ENCODE measurements around the gene PIP4K2A. TPM values are rescaled to one million over a fixed set of nuclear protein-coding genes. Genes with fewer than 3 reads are reported as not detected.
A peak's percentile ranks its signal among the peaks of the same experiment; 100 is the strongest.

PIP4K2A gene
- total RNA-seq, 1 experiment from 2014 or later: 20.2 TPM

DNA sequence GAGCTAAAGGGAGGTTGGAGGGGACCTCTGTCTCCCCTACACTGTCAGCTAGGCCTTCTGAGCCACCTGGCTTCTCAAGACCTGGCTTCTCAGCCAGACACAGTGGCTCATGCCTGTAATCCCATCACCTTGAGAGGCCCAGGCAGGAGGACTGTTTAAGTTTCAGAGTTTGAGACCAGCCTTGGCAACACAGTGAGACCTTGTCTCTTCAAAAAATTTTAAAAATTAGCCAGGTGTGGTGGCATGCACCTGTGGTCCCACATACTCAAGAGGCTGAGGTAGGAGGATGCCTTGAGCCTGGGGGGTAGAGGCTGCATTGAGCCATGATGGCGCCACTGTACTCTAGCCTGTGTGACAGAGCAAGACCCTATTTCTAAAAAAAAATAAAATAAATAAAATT lies 33.1 kb downstream of the PIP4K2A start:
- peaks cover 16% of the 10 kb centered on the region for H3F3A ChIP-seq (ENCODE audit: low read length, unreplicated experiment)
- TF ChIP-seq EZH2 (IDR thresholded peaks at IDR 0.05; ENCODE audit: low read length, unreplicated experiment) (no peak), EZH2phosphoT487 (IDR thresholded peaks at IDR 0.05; ENCODE audit: borderline replicate concordance, low read length) (no peak), CTCF (conservative IDR thresholded peaks at IDR 0.05; ENCODE audit: low read depth, low read length) (no peak)
- no peaks in the 10 kb centered on the region for H3K27me3 ChIP-seq (ENCODE audit: low read length)
- intact Hi-C loops (cut with micrococcal nuclease): no loop called here
- H3K79me2 ChIP-seq (ENCODE audit: low read length): peaks cover 79% of the 10 kb centered on the region
- ChIA-PET POLR2A (ENCODE audit: unreplicated experiment) (interaction anchor here (0.6 to 0.7 kb wide), 2 partner anchors 490 to 684 kb away, joined by 3 to 8 read pairs; no protein-coding TSS in a partner anchor), CTCF (interaction anchor here (0.6 kb wide), 1 partner anchor 107 kb away, joined by 3 read pairs; no protein-coding TSS in a partner anchor)
- H3K4me3 ChIP-seq (ENCODE audit: low read length): no peak overlapping the region
- no peaks in the 10 kb centered on the region for H3K36me3 ChIP-seq (ENCODE audit: low read depth, low read length)
- no peak for DNase-seq
- H3K9me2 ChIP-seq (replicated peaks; ENCODE audit: low read length): 0 out of 2 replicates have a peak, but pooled peaks cover 3% of the 10 kb centered on the region
- peaks cover 53% of the 10 kb centered on the region for H3K4me1 ChIP-seq (ENCODE audit: insufficient read depth, low read length)
- H3K9me3 ChIP-seq (ENCODE audit: low read length): no peaks in the 10 kb centered on the region
- H3K27ac ChIP-seq (ENCODE audit: low read length): peak overlapping the region; percentile 100
- H4K20me1 ChIP-seq (ENCODE audit: low read length): no peaks in the 10 kb centered on the region
- H3K4me2 ChIP-seq (ENCODE audit: low read length): peak overlapping the region; percentile 42
- no peak overlapping the region for H2AFZ ChIP-seq (ENCODE audit: low read length)
- H3K9ac ChIP-seq (ENCODE audit: low read length): peak overlapping the region; percentile 45
- no TSS peak for BruUV-seq (replicated peaks)
- ATAC-seq: no peak

- 0 out of 2 replicates have a peak, but pooled peaks cover 3% of the 10 kb centered on the region for H3K9me2 ChIP-seq (replicated peaks; ENCODE audit: low read length)
- ATAC-seq (no peak), DNase-seq (no peak)
- H3K36me3 ChIP-seq (ENCODE audit: low read depth, low read length): no peaks in the 10 kb centered on the region
- H3F3A ChIP-seq (ENCODE audit: low read length, unreplicated experiment): peaks cover 16% of the 10 kb centered on the region
- BruUV-seq (replicated peaks): no TSS peak
- H3K9me3 ChIP-seq (ENCODE audit: low read length): no peaks in the 10 kb centered on the region
- ChIA-PET POLR2A (ENCODE audit: unreplicated experiment) (no interaction called here), CTCF (no interaction called here)
- H3K27me3 ChIP-seq (ENCODE audit: low read length): no peaks in the 10 kb centered on the region
- H3K27ac ChIP-seq (ENCODE audit: low read length): no peak overlapping the region
- TF ChIP-seq EZH2 (IDR thresholded peaks at IDR 0.05; ENCODE audit: low read length, unreplicated experiment) (no peak), EZH2phosphoT487 (IDR thresholded peaks at IDR 0.05; ENCODE audit: borderline replicate concordance, low read length) (no peak), CTCF (conservative IDR thresholded peaks at IDR 0.05; ENCODE audit: low read depth, low read length) (no peak)
- no peaks in the 10 kb centered on the region for H4K20me1 ChIP-seq (ENCODE audit: low read length)
- intact Hi-C loops (cut with micrococcal nuclease): no loop called here
- no peak overlapping the region for H2AFZ ChIP-seq (ENCODE audit: low read length)
- H3K9ac ChIP-seq (ENCODE audit: low read length): no peak overlapping the region
- H3K4me3 ChIP-seq (ENCODE audit: low read length): no peak overlapping the region
- peaks cover 44% of the 10 kb centered on the region for H3K4me1 ChIP-seq (ENCODE audit: insufficient read depth, low read length)
- H3K79me2 ChIP-seq (ENCODE audit: low read length): peaks cover 76% of the 10 kb centered on the region
- no peak overlapping the region for H3K4me2 ChIP-seq (ENCODE audit: low read length)
Observed at GRCh38 chr10:22679608-22680007, 34.8 kb downstream of the PIP4K2A start.

DNA sequence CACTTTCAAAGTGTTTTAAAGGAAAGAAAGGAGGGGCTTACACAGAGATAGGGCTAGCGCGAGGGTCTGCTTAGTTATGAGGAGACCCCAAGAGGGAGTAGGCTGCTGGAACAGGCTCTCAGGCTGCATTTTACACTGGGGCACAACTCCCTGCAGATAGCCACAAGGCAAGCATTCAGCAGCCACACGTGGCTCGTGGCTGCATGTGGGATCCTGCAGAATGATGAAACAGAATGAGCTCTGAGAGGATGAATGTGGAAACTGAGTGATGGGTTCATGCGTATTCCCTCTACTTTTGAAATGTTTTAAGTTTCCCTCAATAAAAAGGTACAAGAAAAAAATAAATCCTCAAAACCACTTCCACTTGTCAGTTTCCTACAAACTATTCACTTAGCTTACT lies 37.0 kb downstream of the PIP4K2A start:
- H3K79me2 ChIP-seq (ENCODE audit: low read length): peaks cover 83% of the 10 kb centered on the region
- no peak overlapping the region for H2AFZ ChIP-seq (ENCODE audit: low read length)
- BruUV-seq (replicated peaks): no TSS peak
- H3F3A ChIP-seq (ENCODE audit: low read length, unreplicated experiment): peaks cover 8% of the 10 kb centered on the region
- H3K9ac ChIP-seq (ENCODE audit: low read length): no peak overlapping the region
- ATAC-seq (no peak), DNase-seq (no peak)
- no peak overlapping the region for H3K27ac ChIP-seq (ENCODE audit: low read length)
- no peak for TF ChIP-seq EZH2 (IDR thresholded peaks at IDR 0.05; ENCODE audit: low read length, unreplicated experiment)
- no peak for TF ChIP-seq CTCF (conservative IDR thresholded peaks at IDR 0.05; ENCODE audit: low read depth, low read length)
- TF ChIP-seq EZH2phosphoT487 (IDR thresholded peaks at IDR 0.05; ENCODE audit: borderline replicate concordance, low read length): no peak
- H4K20me1 ChIP-seq (ENCODE audit: low read length): no peaks in the 10 kb centered on the region
- no peak overlapping the region for H3K4me3 ChIP-seq (ENCODE audit: low read length)
- CTCF ChIA-PET: no interaction called here
- peaks cover 26% of the 10 kb centered on the region for H3K4me1 ChIP-seq (ENCODE audit: insufficient read depth, low read length)
- no peaks in the 10 kb centered on the region for H3K36me3 ChIP-seq (ENCODE audit: low read depth, low read length)
- no peaks in the 10 kb centered on the region for H3K27me3 ChIP-seq (ENCODE audit: low read length)
- H3K9me2 ChIP-seq (replicated peaks; ENCODE audit: low read length): 0 out of 2 replicates have a peak, but pooled peaks cover 3% of the 10 kb centered on the region
- intact Hi-C loops (cut with micrococcal nuclease): no loop called here
- no peak overlapping the region for H3K4me2 ChIP-seq (ENCODE audit: low read length)
- H3K9me3 ChIP-seq (ENCODE audit: low read length): no peaks in the 10 kb centered on the region
- POLR2A ChIA-PET (ENCODE audit: unreplicated experiment): no interaction called here

Data from PC-3 (cell line).